ENCODE data around the gene NHERF1. TPM values are rescaled to one million over a fixed set of nuclear protein-coding genes. Genes with fewer than 3 reads are reported as not detected.

Gene NHERF1
- total and polyA plus RNA-seq, 2 of the 13 experiments (the other 11 are each of a cell fraction or from before 2014, with no cell fraction given), result 169 to 269 TPM

DNA sequence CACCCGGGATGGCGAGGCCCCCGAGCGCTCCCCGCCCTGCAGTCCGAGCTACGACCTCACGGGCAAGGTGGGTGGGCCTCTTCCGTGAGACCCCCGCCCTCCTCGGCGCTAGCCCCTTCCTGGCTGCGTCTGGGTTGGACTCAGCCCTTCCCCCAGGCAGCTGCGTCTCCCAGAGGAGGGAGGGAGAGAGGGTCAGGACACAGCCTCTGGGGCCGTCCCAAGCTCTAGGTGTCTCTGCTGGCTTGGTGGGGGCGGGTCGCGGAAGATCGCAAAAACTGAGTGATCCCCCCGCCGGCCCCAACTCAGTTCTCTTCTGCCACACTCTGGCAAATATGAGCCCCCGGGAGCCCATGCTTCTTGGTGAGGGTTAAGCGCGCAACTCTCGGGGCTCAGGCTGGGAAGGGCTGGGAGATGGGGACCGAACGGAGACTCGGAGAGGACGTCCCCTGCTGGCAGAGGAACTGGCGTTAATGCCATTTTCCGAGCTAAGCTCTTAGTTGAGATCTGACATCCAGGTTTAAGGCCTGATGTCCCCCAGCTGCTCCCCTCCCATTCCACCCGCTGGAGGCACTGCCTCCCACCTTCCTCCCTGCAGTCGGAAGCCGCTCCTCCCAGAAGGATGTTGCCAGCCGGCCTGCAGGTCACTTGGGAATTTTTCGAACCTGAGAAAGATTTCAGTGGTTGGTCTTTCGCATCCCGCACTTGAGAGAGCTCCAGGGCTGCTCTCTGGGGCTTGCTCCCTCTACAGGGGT, 11.0 kb upstream of the NHERF1 start (continued):
- TF ChIP-seq ZMYM4 (CRISPR knock-in tag; IDR thresholded peaks at IDR 0.05) (no peak), SUZ12 (IDR thresholded peaks at IDR 0.05; ENCODE audit: low read depth, low read length) (no peak), ZNF326 (CRISPR knock-in tag; IDR thresholded peaks at IDR 0.05; ENCODE audit: borderline replicate concordance) (no peak), KAT7 (CRISPR knock-in tag; IDR thresholded peaks at IDR 0.05; ENCODE audit: borderline replicate concordance) (no peak), KAT8 (CRISPR knock-in tag; IDR thresholded peaks at IDR 0.05) (no peak), RFX5 (IDR thresholded peaks at IDR 0.05; ENCODE audit: low read depth, low read length) (no peak), ZNF562 (CRISPR knock-in tag; IDR thresholded peaks at IDR 0.05; ENCODE audit: borderline replicate concordance) (no peak), ZNF10 (CRISPR knock-in tag; IDR thresholded peaks at IDR 0.05; ENCODE audit: borderline replicate concordance, low read depth) (no peak), POLR2AphosphoS2 (IDR thresholded peaks at IDR 0.05; ENCODE audit: low read depth, low read length) (no peak), MAFF (IDR thresholded peaks at IDR 0.05; ENCODE audit: low read depth, low read length) (no peak), RFX1 (IDR thresholded peaks at IDR 0.05) (no peak), CHD4 (IDR thresholded peaks at IDR 0.05; ENCODE audit: borderline replicate concordance, low read length) (no peak), ZNF570 (CRISPR knock-in tag; IDR thresholded peaks at IDR 0.05; ENCODE audit: borderline replicate concordance) (no peak), ZBTB7A (CRISPR knock-in tag; IDR thresholded peaks at IDR 0.05) (no peak), HMG20B (CRISPR knock-in tag; conservative IDR thresholded peaks at IDR 0.05) (no peak), ZNF3 (CRISPR knock-in tag; IDR thresholded peaks at IDR 0.05) (no peak), MEIS2 (CRISPR knock-in tag; IDR thresholded peaks at IDR 0.05) (no peak)
- TF ChIP-seq, protein P1, sequence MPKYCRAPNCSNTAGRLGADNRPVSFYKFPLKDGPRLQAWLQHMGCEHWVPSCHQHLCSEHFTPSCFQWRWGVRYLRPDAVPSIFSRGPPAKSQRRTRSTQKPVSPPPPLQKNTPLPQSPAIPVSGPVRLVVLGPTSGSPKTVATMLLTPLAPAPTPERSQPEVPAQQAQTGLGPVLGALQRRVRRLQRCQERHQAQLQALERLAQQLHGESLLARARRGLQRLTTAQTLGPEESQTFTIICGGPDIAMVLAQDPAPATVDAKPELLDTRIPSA (CRISPR knock-in tag; IDR thresholded peaks at IDR 0.05; ENCODE audit: borderline replicate concordance), result no peak
- TF ChIP-seq, protein P2, sequence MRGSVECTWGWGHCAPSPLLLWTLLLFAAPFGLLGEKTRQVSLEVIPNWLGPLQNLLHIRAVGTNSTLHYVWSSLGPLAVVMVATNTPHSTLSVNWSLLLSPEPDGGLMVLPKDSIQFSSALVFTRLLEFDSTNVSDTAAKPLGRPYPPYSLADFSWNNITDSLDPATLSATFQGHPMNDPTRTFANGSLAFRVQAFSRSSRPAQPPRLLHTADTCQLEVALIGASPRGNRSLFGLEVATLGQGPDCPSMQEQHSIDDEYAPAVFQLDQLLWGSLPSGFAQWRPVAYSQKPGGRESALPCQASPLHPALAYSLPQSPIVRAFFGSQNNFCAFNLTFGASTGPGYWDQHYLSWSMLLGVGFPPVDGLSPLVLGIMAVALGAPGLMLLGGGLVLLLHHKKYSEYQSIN (CRISPR knock-in tag; IDR thresholded peaks at IDR 0.05; ENCODE audit: borderline replicate concordance), result no peak
- TF ChIP-seq, protein P3, sequence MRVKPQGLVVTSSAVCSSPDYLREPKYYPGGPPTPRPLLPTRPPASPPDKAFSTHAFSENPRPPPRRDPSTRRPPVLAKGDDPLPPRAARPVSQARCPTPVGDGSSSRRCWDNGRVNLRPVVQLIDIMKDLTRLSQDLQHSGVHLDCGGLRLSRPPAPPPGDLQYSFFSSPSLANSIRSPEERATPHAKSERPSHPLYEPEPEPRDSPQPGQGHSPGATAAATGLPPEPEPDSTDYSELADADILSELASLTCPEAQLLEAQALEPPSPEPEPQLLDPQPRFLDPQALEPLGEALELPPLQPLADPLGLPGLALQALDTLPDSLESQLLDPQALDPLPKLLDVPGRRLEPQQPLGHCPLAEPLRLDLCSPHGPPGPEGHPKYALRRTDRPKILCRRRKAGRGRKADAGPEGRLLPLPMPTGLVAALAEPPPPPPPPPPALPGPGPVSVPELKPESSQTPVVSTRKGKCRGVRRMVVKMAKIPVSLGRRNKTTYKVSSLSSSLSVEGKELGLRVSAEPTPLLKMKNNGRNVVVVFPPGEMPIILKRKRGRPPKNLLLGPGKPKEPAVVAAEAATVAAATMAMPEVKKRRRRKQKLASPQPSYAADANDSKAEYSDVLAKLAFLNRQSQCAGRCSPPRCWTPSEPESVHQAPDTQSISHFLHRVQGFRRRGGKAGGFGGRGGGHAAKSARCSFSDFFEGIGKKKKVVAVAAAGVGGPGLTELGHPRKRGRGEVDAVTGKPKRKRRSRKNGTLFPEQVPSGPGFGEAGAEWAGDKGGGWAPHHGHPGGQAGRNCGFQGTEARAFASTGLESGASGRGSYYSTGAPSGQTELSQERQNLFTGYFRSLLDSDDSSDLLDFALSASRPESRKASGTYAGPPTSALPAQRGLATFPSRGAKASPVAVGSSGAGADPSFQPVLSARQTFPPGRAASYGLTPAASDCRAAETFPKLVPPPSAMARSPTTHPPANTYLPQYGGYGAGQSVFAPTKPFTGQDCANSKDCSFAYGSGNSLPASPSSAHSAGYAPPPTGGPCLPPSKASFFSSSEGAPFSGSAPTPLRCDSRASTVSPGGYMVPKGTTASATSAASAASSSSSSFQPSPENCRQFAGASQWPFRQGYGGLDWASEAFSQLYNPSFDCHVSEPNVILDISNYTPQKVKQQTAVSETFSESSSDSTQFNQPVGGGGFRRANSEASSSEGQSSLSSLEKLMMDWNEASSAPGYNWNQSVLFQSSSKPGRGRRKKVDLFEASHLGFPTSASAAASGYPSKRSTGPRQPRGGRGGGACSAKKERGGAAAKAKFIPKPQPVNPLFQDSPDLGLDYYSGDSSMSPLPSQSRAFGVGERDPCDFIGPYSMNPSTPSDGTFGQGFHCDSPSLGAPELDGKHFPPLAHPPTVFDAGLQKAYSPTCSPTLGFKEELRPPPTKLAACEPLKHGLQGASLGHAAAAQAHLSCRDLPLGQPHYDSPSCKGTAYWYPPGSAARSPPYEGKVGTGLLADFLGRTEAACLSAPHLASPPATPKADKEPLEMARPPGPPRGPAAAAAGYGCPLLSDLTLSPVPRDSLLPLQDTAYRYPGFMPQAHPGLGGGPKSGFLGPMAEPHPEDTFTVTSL (CRISPR knock-in tag; IDR thresholded peaks at IDR 0.05; ENCODE audit: borderline replicate concordance), result no peak
- TF ChIP-seq, protein P4, sequence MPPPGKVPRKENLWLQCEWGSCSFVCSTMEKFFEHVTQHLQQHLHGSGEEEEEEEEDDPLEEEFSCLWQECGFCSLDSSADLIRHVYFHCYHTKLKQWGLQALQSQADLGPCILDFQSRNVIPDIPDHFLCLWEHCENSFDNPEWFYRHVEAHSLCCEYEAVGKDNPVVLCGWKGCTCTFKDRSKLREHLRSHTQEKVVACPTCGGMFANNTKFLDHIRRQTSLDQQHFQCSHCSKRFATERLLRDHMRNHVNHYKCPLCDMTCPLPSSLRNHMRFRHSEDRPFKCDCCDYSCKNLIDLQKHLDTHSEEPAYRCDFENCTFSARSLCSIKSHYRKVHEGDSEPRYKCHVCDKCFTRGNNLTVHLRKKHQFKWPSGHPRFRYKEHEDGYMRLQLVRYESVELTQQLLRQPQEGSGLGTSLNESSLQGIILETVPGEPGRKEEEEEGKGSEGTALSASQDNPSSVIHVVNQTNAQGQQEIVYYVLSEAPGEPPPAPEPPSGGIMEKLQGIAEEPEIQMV (CRISPR knock-in tag; IDR thresholded peaks at IDR 0.05; ENCODE audit: low read depth), result no peak
